ENCODE data around the gene CSTF2. TPM values are rescaled to one million over a fixed set of nuclear protein-coding genes. Genes with fewer than 3 reads are reported as not detected.

The CSTF2 gene
- total and polyA plus RNA-seq, 9 of the 15 experiments (the other 6 are each of a cell fraction or from before 2014, with no cell fraction given), result 11.6 to 57.9 (median 46.4) TPM

- no peak overlapping the region for H3K9ac ChIP-seq (ENCODE audit: insufficient read depth in 1 of 2, low read depth in 2 of 2, low read length in 2 of 2)
- no peaks in the 10 kb centered on the region for H3K9me3 ChIP-seq (replicated peaks; ENCODE audit: control insufficient read depth, insufficient read depth, low read depth, low read length)
- FAIRE-seq (no peak), DNase-seq (ENCODE audit: extremely low read depth in 1 of 4, low spot score in 3 of 4) (no peak), ATAC-seq (no peak)
- no TSS peak for BruUV-seq (replicated peaks)
- in situ Hi-C loops (cut with MboI) (no loop called here), intact Hi-C loops (cut with micrococcal nuclease) (no loop called here)
- ChIA-PET CTCF (ENCODE audit: low intra/inter-chr PET ratio) (no interaction called here), POLR2A (no interaction called here)
- no peak overlapping the region for H3K27ac ChIP-seq (ENCODE audit: extremely low read depth, low read depth, low read length)
- TF ChIP-seq ZBTB49 (CRISPR knock-in tag; IDR thresholded peaks at IDR 0.05; ENCODE audit: borderline replicate concordance), result no peak
- no peak for TF ChIP-seq MAZ (CRISPR knock-in tag; conservative IDR thresholded peaks at IDR 0.05 in 1 of 2, IDR thresholded peaks at IDR 0.05 in 1 of 2)
- TF ChIP-seq ZNF717 (CRISPR knock-in tag; IDR thresholded peaks at IDR 0.05), result no peak
- no peak for TF ChIP-seq RBM14 (IDR thresholded peaks at IDR 0.05; ENCODE audit: borderline replicate concordance, insufficient read depth, low read depth, low read length)
- no peak for TF ChIP-seq E2F5 (CRISPR knock-in tag; IDR thresholded peaks at IDR 0.05)
- TF ChIP-seq CEBPG (CRISPR knock-in tag; IDR thresholded peaks at IDR 0.05), result no peak
- peak in 1 of 2 experiments; percentile 4; a peak in 2 of 4 replicates for TF ChIP-seq CEBPG (tag; conservative IDR thresholded peaks at IDR 0.05 in 1 of 2, IDR thresholded peaks at IDR 0.05 in 1 of 2)
- 0% methylated on average over 2 of the region's 2 CpGs for WGBS (ENCODE audit: insufficient coverage, low coverage, missing lambda C conversion rate)
- no peak overlapping the region for H2AFZ ChIP-seq (ENCODE audit: low read depth, low read length)
- no peak overlapping the region for H3K4me2 ChIP-seq (ENCODE audit: insufficient read depth, low read length)
- H3K4me1 ChIP-seq (replicated peaks in 1 of 2; ENCODE audit: control insufficient read depth in 2 of 2, insufficient read depth in 2 of 2, low read length in 2 of 2), result no peaks in the 10 kb centered on the region
- H3K27me3 ChIP-seq (ENCODE audit: control insufficient read depth in 2 of 2, insufficient read depth in 2 of 2, low read length in 2 of 2), result peaks cover 0 to 7% of the 10 kb centered on the region in 2 experiments; a peak in 3 of 5 replicates
- no peaks in the 10 kb centered on the region for H3K36me3 ChIP-seq (ENCODE audit: control insufficient read depth, insufficient read depth, low read length)
- H3K9me1 ChIP-seq (ENCODE audit: control insufficient read depth, insufficient read depth, low read length), result no peaks in the 10 kb centered on the region
- H3K79me2 ChIP-seq (ENCODE audit: control insufficient read depth, insufficient read depth, low read length), result no peaks in the 10 kb centered on the region
- H4K20me1 ChIP-seq (replicated peaks; ENCODE audit: control insufficient read depth, insufficient read depth, low read length), result no peaks in the 10 kb centered on the region
- H3K4me3 ChIP-seq, result no peak overlapping the region
These were observed 48.1 kb downstream of the CSTF2 start for GRCh38 chrX:100868273-100868672.
